ENCODE measurements around the gene LRRC3C.

GRCh38 chr17:39927101-39927928 is at the start of gene LRRC3C, which contains the start of gene ORMDL3:
- TF ChIP-seq REST (IDR thresholded peaks at IDR 0.05; ENCODE audit: insufficient replicate concordance, low read depth) (no peak), GABPA (IDR thresholded peaks at IDR 0.05; ENCODE audit: low read depth) (peak; percentile 20; the same call in 1 of the 2 replicates), CTCF (IDR thresholded peaks at IDR 0.05; ENCODE audit: insufficient read depth, low read length) (no peak), POLR2AphosphoS5 (IDR thresholded peaks at IDR 0.05; ENCODE audit: low read depth) (peak; percentile 33; the same call in 1 of the 2 replicates)

Data from HL-60 (cell line).